ENCODE data around the gene NRL.
A peak's percentile ranks its signal among the peaks of the same experiment; 100 is the strongest.
"Not testable (repeated sequence)": the region's sequence is repeated elsewhere in the genome, so short reads cannot be mapped to it uniquely, and the experiment has no call there.

The NRL gene

GRCh38 chr14:24051176-24051788 lies 63.5 kb downstream of the NRL start:
- no peak for DNase-seq

- DNase-seq, result not testable (repeated sequence)
These were observed 64.0 kb downstream of the NRL start for GRCh38 chr14:24050753-24051152.

GRCh38 chr14:24049002-24049401 lies 65.7 kb downstream of the NRL start:
- not testable (repeated sequence) for DNase-seq

GRCh38 chr14:24042746-24043145 lies 72.0 kb downstream of the NRL start:
- no peak for DNase-seq

- DNase-seq, result no peak
These were observed 74.1 kb downstream of the NRL start for GRCh38 chr14:24040692-24041091.

- DNase-seq, result no peak
These were observed 76.1 kb downstream of the NRL start for GRCh38 chr14:24038686-24039085.

GRCh38 chr14:24037658-24038037 lies 77.1 kb downstream of the NRL start:
- no peak for DNase-seq

GRCh38 chr14:24036963-24037657 lies 77.6 kb downstream of the NRL start:
- not testable (repeated sequence) for DNase-seq

GRCh38 chr14:24036169-24036962 lies 78.4 kb downstream of the NRL start:
- DNase-seq, result peak; percentile 48

- DNase-seq, result not testable (repeated sequence)
These were observed 79.0 kb downstream of the NRL start for GRCh38 chr14:24035769-24036168.

- no peak for DNase-seq
These were observed 81.9 kb downstream of the NRL start for GRCh38 chr14:24032727-24033418.

GRCh38 chr14:24031331-24031730 lies 83.4 kb downstream of the NRL start:
- not testable (repeated sequence) for DNase-seq

- DNase-seq, result not testable (repeated sequence)
These were observed 85.1 kb downstream of the NRL start for GRCh38 chr14:24029687-24030086.

Measured in effector CD4-positive, alpha-beta T cell (primary cell).